Stimulated activated CD4-positive, alpha-beta T cell treated with anti-CD3 and anti-CD28 coated beads, Interleukin-2, amount 100 ng/mL, for 48 hours (primary cell): ENCODE results near the gene FAM120B.
A peak's percentile ranks its signal among the peaks of the same experiment; 100 is the strongest.
"Not testable (repeated sequence)": the region's sequence is repeated elsewhere in the genome, so short reads cannot be mapped to it uniquely, and the experiment has no call there.

Experiments used
- DNase-seq, 2 donors: peaks; one replicate each; pipeline ENCODE4 v3.0.0-alpha.2; 2020

Gene FAM120B, protein sequence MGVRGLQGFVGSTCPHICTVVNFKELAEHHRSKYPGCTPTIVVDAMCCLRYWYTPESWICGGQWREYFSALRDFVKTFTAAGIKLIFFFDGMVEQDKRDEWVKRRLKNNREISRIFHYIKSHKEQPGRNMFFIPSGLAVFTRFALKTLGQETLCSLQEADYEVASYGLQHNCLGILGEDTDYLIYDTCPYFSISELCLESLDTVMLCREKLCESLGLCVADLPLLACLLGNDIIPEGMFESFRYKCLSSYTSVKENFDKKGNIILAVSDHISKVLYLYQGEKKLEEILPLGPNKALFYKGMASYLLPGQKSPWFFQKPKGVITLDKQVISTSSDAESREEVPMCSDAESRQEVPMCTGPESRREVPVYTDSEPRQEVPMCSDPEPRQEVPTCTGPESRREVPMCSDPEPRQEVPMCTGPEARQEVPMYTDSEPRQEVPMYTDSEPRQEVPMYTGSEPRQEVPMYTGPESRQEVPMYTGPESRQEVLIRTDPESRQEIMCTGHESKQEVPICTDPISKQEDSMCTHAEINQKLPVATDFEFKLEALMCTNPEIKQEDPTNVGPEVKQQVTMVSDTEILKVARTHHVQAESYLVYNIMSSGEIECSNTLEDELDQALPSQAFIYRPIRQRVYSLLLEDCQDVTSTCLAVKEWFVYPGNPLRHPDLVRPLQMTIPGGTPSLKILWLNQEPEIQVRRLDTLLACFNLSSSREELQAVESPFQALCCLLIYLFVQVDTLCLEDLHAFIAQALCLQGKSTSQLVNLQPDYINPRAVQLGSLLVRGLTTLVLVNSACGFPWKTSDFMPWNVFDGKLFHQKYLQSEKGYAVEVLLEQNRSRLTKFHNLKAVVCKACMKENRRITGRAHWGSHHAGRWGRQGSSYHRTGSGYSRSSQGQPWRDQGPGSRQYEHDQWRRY

DNA sequence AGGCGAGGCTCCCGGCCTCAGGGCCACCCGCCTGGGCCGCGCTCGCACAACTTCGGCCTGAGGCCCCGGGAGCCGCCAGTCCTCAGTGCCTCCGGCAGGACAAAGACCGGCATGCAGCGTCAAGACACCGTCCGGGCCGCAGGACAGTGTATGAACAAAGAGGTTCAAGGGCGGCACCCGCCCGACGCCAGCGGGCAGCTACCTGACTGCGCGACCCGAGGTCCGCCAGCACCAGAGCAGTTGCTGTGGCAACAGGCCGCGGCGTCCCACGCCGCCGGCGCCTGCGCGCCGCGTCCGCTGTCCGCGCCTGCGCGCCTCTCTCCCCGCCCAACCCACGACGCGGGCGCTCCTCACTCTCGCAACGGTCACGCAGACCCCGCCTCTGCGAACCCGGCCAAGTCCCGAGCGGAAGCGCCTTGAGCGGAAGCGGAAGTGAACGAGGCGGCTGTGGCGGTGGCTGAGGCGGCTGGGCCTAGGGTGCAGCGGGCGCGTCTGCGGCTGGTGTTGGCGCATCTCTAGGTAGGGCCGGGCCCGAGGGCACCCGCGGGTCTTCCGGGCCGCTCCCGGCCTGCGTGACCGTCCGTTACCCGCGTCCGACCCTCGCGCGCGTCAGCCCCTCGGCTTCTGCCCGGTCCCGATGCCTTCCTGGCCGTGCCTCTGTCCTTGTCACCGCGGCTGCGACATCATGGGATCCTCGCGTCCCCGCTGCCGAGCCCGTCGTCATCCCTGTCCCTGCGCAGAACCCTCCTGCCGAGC is at the start of gene FAM120B:
Gene FAM120B (plus strand): TSS at position 435 of the 756 bp plus-strand sequence. CDS start 10,633 bp downstream, outside the sequence.
- DNase-seq = peak; percentile 91 to 92

DNA sequence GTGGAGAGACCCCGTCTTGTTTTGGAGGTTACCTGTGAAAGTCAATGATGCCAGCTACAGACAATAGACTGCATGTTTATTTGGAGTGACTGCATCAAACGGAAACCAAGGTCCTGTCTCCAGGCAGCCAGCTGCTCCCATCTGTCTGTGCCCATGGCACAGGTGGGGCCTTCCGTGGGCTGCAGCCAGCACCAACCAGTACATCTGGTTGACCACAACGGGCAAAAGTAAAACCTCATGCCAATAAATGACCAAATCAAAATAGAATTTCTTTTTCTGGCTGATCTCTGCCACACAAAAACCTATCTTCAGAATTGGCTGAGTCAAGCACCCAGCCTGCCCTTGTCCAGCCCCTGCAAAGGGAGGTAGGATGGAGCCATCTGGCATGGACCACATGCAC is 49.2 kb upstream of the FAM120B start:
- DNase-seq = no peak

DNA sequence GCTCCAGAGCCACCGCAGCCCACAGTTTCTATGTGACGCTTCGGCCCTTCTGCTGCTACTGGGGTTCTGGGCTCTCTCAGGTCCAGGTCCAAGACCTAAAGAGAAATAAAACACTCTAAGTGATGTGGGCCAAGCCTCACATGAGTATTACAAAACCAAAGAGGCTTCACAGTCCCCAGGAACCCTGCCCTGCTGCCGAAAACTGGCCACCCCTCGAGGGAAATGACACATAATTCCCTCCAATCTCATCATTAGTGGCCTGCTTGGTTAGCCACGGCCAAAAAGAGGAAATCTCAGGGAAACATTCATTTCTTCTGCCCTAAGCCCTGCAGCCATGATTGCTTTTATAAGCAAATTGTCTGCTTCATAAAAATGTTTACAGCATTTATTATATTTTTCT is 48.2 kb upstream of the FAM120B start:
- no peak for DNase-seq

DNA sequence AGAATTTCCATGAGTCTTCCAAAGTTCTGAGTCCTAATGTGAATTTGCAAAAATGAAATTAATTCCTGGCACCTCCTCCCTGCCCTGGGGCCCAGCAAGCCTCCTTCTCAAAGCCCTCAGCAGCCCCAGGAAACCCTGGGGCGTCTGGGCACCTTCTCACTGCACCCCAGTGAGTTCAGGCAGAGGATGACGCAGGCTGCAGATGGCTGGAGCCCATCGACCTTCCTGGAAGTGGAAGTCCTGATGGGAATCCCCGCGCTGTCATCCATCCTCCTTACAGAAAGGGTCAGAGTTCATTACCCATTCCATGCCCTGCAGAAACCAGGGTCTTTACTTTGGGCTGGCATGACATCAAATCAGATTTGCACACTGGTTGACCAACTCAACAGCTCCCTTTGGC is 47.3 kb upstream of the FAM120B start:
- no peak for DNase-seq

DNA sequence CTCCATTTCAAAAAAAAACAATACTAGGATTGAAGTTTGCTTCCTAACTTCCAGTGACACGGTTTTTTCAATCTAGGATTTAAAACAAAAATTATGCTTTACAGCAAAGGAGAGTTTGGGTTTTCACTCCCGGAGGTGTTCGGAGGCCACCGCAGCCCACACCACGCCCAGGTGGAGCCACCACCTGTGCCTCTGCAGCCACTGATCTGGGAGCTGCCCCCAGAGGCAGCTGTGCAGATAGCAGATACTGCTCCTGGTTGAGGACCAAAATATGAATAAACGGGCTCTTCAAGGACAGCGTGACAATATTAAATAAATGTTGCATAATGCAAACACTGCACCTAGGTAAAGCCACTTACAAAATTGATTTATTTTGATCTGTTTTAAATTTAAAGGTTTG is 45.9 kb upstream of the FAM120B start:
- no peak for DNase-seq

DNA sequence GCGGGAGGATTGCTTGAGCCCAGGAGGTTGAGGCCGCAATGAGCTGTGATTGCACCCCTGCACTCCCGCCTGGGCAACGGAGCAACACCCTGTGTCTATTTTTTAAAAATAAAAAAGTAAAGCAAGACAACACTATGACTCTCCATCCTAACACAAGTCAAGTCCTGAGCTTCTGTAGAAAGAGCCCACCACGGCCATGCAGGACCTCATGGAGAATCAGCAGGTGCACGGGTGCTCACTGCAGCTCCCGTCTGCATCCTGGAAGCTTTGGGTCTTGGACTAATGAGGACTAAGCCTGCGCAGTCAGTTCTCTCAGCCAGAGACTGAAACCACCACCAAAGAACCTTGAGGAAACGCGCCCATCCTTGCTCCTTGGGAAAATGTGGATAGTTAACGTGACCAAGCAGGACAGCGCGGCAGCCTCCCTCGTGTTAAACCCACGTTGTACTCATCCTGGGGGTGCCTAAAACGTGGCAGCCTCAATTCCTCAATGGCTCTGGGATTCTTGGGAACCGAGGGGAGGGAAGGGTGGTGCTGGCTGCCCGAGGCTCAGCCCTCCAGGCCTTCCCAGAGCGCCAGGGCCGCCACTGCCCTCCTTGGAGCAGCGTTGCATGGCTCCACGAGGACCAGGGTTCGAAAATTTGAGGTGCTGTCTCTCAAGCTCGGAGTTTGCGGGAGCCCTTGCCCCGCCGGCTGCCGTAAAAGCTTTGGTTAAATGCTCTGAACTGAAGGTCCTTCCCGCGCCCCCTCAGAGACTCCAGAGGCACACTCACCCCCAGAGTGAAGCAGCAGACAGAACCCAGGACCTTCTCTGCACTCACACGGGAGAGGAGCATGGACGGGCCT is 44.7 kb upstream of the FAM120B start:
- DNase-seq = no peak

DNA sequence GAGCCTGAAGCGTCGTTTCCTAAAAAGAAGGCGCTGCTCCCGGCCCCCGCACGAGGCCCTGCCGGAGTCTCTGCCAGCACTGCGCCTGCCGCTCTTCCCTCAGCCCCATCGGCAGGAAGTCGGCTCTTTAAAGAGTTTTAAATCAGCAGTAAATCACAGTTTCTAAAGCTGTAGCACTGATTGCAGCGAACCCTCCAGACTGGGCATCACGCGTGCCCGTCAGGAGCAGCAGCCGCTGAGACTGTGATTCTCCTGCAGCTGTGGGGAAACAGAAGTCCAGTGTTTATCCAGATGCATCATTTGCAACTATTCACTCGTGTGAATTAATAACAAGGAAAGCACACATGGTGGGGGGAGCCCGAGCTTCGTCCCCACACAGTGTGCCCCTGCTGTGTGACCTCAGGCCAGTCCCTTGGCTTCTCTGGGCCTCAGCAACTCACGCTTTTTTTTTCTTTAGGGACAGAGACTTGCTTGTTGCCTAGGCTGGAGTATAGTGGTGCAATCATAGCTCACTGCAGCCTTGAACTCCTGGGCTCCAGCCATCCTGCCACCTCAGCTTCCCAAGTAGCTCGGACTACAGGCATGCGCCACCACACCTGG is 44.0 kb upstream of the FAM120B start:
- no peak for DNase-seq

DNA sequence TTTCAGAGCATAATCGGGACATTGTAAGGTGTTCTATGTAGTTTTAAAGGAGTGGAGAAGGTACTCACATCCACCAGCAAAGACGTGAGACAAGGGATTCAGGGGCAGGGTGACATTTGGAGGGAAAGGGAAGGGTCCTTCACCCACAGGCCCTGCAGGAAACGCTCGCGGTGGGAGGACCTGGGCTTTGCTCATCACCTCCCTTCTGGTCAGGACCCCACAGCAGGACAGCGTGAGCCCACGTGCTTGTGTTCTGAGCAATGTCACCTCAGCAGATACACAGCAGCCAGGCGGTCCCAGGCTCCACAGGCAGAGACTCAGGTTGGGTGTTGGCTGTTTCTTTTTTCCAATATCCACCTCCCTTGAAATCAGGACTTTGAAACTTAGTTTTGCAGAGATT is 43.1 kb upstream of the FAM120B start:
- DNase-seq = no peak

DNA sequence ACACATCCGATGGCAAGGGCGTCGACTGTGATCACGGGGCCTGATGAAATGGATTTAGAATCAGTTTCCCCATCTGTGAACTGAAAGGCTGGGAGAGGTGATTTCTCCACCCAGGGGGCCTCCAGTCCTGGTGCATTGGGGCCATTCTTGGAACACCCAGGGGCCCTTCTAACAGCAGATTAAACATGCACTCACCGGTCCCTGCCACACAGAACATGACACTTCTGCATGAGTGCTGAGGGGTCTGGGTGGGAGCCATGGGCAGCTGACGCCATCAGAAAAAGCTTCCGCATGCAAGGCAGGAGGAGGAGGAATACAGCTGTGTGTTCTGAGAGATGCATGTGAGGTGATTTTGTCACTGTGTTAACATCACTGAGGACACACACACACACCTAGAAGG is 42.5 kb upstream of the FAM120B start:
- DNase-seq = no peak

DNA sequence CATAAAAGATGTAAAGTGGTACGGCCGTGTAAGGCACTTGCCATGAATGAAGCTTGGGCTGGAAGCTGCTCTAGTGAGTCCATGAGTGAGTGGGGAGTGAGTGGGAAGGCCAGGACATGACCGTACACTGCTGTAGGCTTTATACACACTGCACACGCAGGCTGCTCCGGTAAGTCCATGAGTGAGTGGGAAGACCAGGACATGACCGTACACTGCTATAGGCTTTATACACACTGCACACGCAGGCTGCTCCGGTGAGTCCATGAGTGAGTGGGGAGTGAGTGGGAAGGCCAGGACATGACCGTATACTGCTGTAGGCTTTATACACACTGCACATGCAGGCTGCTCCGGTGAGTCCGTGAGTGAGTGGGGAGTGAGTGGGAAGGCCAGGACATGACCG is 41.9 kb upstream of the FAM120B start:
- not testable (repeated sequence) for DNase-seq

DNA sequence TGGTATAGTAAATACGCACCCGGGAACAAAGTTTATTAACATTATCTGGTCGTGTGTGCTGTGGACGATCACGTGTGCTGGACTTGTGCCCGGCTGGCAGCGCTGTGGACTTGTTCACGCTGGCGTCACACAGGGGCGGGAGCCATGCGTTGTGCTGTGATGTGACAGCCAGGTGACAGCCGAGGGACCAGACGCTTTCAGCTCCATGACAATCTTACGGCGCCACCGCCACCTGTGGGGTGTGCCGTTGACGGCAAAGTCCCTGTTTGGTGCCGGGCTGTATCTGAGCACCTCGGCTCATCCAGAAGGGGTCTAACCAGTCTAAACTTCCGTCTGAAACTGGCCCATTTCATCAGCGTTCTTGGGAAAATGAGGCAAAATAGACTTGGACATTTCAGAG is 40.9 kb upstream of the FAM120B start:
- no peak for DNase-seq

DNA sequence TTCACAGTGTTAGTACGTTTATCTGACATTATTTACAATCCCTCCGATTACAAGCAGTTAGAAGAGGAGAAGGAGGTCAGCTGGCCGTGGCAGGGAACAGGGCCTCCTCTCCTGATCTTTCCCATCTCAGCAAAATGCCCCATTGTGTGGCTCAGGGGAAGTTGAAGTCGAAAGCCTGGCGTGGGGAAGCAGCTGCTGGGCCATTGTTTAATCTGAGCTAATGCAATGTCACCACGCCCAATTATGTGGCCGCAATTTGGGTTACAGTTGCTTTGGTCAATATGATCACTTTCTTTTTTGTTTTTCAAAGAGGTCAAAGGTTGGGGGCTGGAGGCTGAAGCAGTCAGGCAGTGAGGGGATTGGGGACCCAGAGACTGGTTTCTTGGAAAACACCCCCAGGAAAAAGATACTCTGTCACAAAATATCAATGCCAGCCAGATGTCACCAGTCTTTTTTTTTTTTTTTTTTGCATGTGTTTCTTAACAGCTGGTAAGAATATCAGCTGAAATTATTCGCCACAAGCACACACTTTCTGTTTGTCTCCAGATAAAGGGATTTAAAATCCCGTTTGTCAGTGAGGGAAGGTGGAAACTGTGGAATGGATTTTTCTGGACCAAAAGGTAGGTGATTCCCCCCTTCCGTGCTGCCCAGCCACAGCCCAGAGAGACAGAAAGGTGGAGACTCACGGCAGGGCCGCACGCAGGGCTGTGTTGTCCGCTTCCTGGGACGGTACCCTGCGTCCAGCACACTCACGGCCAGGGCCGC is 40.3 kb upstream of the FAM120B start:
- no peak for DNase-seq

DNA sequence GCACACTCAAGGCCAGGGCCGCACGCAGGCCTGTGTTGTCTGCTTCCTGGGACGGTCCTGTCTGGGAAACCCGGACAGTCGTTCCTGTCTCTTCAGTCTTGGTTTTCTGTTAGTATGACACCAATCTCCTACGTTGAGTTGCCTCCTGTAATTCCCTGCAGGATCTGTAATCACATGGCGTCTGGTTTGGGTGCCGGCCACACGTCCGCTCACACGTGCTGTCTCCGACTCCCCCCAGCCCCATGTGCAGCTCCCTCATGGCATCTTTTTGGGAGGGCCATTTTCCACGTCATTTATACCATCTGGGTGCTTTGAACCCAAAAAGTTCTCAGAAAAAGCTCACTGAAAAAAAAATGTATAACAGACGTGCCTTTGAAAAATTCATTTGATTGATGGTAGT is 38.9 kb upstream of the FAM120B start:
- DNase-seq = no peak

DNA sequence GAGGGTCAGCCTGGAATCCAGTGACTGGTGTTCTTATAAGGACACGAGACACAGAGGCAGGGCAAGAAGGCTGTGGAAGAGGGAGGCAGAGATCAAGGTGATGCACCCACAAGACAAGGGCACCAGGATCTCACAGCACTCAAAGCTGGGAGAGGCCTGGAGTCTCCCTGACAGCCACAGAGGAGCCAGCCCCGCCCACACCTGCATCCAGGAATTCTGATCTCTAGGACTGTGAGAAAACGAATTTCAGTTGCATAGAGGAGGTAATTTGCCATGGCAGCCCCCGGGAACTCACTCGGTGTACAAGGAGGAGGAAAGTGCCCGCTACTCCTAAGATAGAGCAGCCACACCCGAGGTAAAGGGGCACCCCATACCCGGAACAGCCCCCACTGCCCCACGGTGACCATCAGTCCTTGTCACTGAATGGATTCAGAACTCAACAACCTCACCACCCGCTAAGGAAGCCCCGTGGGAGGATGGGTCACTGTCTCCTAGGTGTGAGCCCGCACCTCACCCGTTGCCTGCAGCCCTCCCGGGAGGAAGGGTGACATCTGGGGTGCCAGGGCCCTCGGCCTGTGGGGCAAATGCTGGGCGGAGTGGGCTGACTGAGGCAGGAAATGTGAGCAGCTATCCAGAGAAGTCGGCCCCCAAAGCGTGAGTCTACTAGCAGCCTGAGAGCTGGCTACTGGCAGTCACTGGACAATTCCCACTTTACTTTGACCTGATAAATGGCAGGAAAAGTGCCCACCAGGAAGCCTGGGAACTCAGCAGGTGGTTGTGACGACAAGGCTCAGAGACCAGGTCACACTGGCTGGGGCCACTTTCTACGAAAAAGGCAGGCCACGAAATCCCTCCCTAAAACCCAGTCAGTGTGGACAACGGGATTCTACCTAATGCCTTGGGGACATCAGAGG is 38.1 kb upstream of the FAM120B start:
- no peak for DNase-seq

DNA sequence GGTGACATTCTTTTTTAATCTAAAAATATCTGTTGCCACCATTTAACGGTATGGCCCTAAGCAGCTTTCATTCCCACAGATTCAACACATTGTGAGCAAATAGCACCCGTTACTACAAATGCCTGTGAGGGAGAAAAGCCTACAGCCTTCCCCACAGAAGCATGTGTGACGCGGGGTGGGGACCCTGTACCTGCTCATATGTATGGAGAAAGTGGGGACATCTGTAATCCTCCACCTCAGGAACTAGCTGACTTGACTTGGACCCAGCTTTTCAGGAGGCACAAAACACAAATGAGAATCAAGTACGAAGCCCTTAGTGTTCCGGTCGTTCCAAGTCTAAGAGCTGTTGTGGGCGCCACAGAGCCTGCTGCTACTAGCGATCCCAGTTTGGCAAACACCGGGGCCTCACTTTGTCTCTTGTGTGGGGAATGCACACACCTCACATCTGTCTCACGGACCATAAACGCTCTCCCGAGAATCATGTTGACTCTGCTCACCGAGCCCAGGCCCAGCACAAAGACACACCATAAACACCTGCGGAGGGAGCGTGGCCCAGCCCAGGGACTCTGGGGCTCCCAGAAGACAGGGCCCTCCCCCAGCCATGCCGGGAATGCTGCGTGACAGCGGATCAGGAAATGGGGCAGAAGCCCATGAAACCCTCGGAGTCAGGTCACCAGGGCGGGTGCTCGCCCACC is 37.3 kb upstream of the FAM120B start:
- DNase-seq = no peak

DNA sequence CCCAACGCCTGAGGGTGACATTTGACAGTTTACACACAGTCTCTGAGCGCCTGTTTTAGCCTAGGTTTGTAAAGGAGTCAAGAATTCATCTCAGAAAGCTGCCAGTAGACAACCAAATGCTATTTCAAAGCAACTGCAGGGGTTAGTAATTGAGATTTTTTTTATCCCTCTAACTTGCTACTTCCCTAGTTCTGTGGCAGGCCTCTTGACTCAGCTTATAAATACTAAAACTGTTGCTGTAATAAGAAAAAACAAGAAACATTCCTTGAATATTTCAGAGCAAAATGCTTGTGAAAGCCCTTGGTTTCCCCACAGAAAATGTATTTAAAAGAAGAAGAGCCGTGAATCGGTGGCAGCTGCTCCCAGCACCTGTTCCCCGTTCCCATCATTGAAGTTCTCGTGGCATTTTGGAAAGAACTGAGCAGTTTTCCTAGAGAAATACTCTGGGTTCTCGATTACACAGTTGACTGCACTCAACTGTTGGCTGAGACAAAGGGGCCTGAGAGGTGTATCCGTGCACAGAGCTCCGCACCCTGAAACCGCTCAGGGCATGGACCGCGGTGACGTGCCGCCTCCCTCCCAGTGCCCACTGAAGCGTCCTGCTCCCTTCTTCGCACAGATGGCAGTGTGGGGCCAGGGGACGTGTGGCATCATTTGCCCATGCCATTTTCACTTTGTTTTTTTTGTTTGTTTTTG is 36.6 kb upstream of the FAM120B start:
- no peak for DNase-seq

DNA sequence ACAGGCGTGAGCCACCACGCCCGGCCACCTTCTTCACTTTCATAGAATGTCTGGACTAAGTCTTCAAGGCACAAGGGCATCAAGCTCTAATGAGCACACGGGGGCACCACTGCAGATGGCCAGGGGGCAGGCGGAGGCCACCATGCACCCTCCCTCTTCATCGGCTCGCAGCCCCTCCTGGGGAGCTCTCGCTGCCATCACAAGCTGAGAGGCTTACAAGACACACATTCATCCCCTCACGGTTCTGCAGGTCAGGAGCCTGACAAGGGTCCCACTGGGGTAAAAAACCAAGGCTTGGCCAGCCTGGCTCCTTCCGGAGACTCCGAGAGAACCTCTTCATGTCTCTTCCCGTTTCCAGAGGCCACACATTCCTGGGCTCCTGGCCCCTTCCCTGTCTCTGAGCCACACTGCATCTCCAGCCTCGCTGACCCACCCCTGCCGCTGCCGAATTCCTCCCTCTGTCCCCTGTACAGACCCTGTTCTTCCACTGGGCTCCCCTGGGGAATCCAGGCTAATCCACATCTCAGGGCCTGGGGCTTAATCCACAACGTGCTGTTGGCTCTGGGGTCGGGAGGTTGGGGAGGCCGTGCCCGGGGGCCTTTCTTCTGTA is 35.5 kb upstream of the FAM120B start:
- no peak for DNase-seq

DNA sequence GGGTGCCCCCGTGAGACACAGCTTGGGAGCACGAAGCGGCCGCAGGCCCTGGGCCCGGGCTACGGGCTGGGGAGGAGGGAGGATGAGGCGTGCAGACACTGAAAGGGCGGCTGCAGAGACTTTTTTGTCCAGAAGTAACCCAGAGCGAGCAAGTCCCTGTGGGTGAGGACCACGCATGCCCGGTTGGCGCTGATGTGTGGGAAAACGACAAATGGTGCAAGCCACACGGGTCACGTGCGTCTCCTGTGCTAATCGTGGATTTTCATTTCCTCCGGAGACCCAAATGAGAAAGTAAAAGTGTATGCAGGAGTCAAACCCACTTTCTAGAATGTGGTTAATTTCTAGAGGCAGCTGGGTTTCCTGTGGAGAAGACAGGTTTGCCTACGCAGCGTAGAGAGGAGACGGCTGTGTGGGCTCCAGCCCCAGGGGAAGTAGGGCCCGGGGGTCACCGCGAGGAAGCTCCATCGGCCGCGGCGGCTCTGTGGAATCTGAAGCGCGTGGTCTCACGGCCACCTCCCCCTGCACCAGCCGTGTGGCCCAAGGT is 34.7 kb upstream of the FAM120B start:
- DNase-seq = peak; percentile 44 to 61
